ENCODE data around the gene CYP4F22.

Gene CYP4F22

GRCh38 chr19:15536350-15536749, 28.0 kb downstream of the CYP4F22 start:
- DNase-seq (ENCODE audit: low read depth), result no peak

- no peak for DNase-seq (ENCODE audit: low read depth)
These were observed 30.4 kb downstream of the CYP4F22 start for GRCh38 chr19:15538774-15539173.

- no peak for DNase-seq (ENCODE audit: low read depth)
These were observed 31.3 kb downstream of the CYP4F22 start for GRCh38 chr19:15539638-15540037.

GRCh38 chr19:15540435-15540834, 32.1 kb downstream of the CYP4F22 start:
- no peak for DNase-seq (ENCODE audit: low read depth)

GRCh38 chr19:15544283-15544682, 36.0 kb downstream of the CYP4F22 start:
- no peak for DNase-seq (ENCODE audit: low read depth)

GRCh38 chr19:15544970-15545369, 36.6 kb downstream of the CYP4F22 start:
- DNase-seq (ENCODE audit: low read depth), result no peak

GRCh38 chr19:15548648-15549047, 40.3 kb downstream of the CYP4F22 start:
- DNase-seq (ENCODE audit: low read depth), result no peak

- DNase-seq (ENCODE audit: low read depth), result no peak
These were observed 41.3 kb downstream of the CYP4F22 start for GRCh38 chr19:15549581-15549980.

- no peak for DNase-seq (ENCODE audit: low read depth)
These were observed 41.9 kb downstream of the CYP4F22 start for GRCh38 chr19:15550273-15550672.

- no peak for DNase-seq (ENCODE audit: low read depth)
These were observed 42.6 kb downstream of the CYP4F22 start for GRCh38 chr19:15550929-15551292.

- peak; percentile 38 for DNase-seq (ENCODE audit: low read depth)
These were observed 43.1 kb downstream of the CYP4F22 start for GRCh38 chr19:15551293-15552004.

- DNase-seq (ENCODE audit: low read depth), result no peak
These were observed 46.7 kb downstream of the CYP4F22 start for GRCh38 chr19:15555021-15555420.

GRCh38 chr19:15555759-15556633, 47.7 kb downstream of the CYP4F22 start:
- peak; percentile 97 for DNase-seq (ENCODE audit: low read depth)

- DNase-seq (ENCODE audit: low read depth), result no peak
These were observed 48.4 kb downstream of the CYP4F22 start for GRCh38 chr19:15556634-15557181.

GRCh38 chr19:15557223-15557622, 48.9 kb downstream of the CYP4F22 start:
- DNase-seq (ENCODE audit: low read depth), result no peak

GRCh38 chr19:15562145-15562544, 53.8 kb downstream of the CYP4F22 start:
- DNase-seq (ENCODE audit: low read depth), result no peak

- no peak for DNase-seq (ENCODE audit: low read depth)
These were observed 54.5 kb downstream of the CYP4F22 start for GRCh38 chr19:15562861-15563260.

GRCh38 chr19:15563325-15563794, 55.0 kb downstream of the CYP4F22 start:
- no peak for DNase-seq (ENCODE audit: low read depth)

- DNase-seq (ENCODE audit: low read depth), result no peak
These were observed 55.6 kb downstream of the CYP4F22 start for GRCh38 chr19:15563931-15564330.

- DNase-seq (ENCODE audit: low read depth), result no peak
These were observed 56.3 kb downstream of the CYP4F22 start for GRCh38 chr19:15564534-15565168.

- DNase-seq (ENCODE audit: low read depth), result no peak
These were observed 62.1 kb downstream of the CYP4F22 start for GRCh38 chr19:15570420-15570819.

GRCh38 chr19:15575406-15575805, 67.1 kb downstream of the CYP4F22 start:
- no peak for DNase-seq (ENCODE audit: low read depth)

Measured in stimulated activated CD8-positive, alpha-beta memory T cell treated with anti-CD3 and anti-CD28 coated beads, Interleukin-4, amount 100 ng/mL, for 24 hours (primary cell).